Activated T-cell treated with anti-CD3 and anti-CD28 coated beads, Interleukin-2, amount 50 U/mL, for 72 hours (primary cell): Measurements from ENCODE around the gene C2orf76. TPM values are rescaled to one million over a fixed set of nuclear protein-coding genes. Genes with fewer than 3 reads are reported as not detected.
A peak's percentile ranks its signal among the peaks of the same experiment; 100 is the strongest.
"Not testable (repeated sequence)": the region's sequence is repeated elsewhere in the genome, so short reads cannot be mapped to it uniquely, and the experiment has no call there.

Source experiments
- ATAC-seq, 2 donors: fragments of 150-1000 bp; cut with Tn5 transposase; replicated peaks in 1 of 2; 2 replicates each; pipeline ENCODE4 v1.10.0; 2021; ENCODE audit warnings: moderate library complexity in 2 of 2, mild to moderate bottlenecking in 1 of 2
- DNase-seq, 2 donors: peaks; one replicate each; pipeline ENCODE4 v3.0.0; 2021 to 2022; ENCODE audit warnings: mixed read lengths in 1 of 2
- H3K27ac Mint-ChIP-seq: one replicate; pipeline ENCODE4 v1.8.0; 2022; ENCODE audit warnings: mild to moderate bottlenecking, moderate library complexity, mixed read lengths
- H3K27me3 Mint-ChIP-seq: one replicate; pipeline ENCODE4 v1.8.0; 2022; ENCODE audit warnings: low read depth, mixed read lengths
- H3K36me3 Mint-ChIP-seq, 2 donors: one replicate each; pipeline ENCODE4 v1.8.0; 2022; ENCODE audit warnings: mixed read lengths in 2 of 2, mild to moderate bottlenecking in 1 of 2; ENCODE audit not compliant: insufficient read depth in 2 of 2
- H3K4me1 Mint-ChIP-seq: one replicate; pipeline ENCODE4 v1.8.0; 2022; ENCODE audit warnings: low read depth, mixed read lengths
- H3K4me3 Mint-ChIP-seq, 2 donors: one replicate each; pipeline ENCODE4 v1.8.0; 2022; ENCODE audit warnings: mild to moderate bottlenecking in 2 of 2, mixed read lengths in 2 of 2, moderate library complexity in 2 of 2
- H3K9me3 Mint-ChIP-seq, 2 donors: one replicate each; pipeline ENCODE4 v1.8.0; 2022; ENCODE audit warnings: mixed read lengths in 2 of 2
- total RNA-seq, 2 donors: library from RNA; stranded (reverse); gene quantifications; one replicate each; pipeline ENCODE4 v1.2.3, GENCODE V29; 2022

The C2orf76 gene
- total RNA-seq, 2 donors from 2014 or later: 13.1 to 15.3 TPM

DNA sequence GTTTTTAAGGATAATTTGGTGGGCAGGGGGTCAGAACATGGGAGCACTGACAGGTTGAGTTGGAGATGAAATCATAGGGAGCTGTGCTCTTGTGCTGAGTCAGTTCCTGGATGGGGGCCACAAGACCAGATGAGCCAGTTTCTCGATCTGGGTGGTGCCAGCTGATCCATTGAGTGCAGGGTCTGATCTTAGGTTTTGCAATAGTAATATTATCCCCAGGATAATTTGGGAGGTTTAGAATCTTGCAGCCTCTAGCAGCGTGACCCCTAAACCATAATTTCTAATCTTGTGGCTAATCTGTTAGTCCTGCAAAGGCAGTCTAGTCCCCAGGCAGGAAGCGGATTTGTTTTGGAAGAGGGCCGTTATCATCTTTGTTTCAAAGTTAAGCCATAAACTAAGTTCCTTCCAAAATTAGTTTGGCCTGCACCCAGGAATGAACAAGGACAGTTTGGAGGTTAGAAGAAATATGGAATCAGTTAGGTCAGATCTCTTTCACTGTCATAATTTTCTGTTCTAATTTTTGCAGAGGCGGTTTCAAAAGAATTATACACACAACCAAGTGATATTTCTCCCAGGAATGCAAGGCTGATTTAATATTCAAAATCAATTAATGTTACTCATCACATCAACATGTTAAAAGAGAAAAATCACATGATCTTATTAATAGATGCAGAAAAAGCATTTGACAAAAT is 23.1 kb upstream of the C2orf76 start:
- no peak overlapping the region for H3K27ac Mint-ChIP-seq
- H3K36me3 Mint-ChIP-seq: no peaks in the 10 kb centered on the region
- no peak for DNase-seq
- no peak overlapping the region for H3K4me3 Mint-ChIP-seq
- ATAC-seq: no peak
- H3K27me3 Mint-ChIP-seq: peaks cover 7% of the 10 kb centered on the region
- no peaks in the 10 kb centered on the region for H3K9me3 Mint-ChIP-seq
- H3K4me1 Mint-ChIP-seq: peaks cover 17% of the 10 kb centered on the region

DNA sequence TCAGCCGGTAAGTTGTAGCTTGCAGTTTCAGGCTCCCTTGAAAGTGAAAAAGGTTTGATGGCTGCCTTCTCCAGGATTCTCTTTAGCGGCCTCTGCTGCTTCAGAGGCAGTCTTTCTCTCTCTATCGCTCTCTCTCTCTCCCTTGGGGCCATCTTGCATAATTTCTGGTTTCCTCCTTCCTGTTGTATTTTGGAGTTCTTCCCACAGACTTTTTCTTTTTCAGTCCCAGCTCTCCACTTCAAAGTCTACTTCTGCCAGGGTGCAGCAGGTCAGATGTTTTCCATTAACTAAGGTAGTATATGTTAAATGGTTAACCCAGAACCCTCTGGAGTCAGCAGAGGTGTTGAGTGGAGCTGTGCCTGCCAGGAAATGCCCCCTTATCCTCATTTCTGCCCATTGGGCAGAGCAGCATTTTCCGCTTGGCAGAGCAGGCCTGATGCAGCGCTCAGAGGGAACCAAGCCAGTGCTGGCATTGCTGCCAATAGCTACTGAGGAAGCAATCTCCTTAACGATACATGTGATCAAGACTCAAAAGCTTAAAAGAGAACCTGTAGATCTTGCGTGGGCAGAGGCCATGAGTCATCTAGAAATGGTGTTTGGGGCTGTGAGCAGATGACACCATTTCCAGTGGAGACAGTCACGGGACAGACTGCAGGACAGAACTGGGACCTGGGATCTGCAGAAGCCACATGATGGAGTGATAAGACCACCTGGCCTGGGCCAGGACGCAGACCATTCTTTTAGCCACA is 20.9 kb upstream of the C2orf76 start:
- H3K27me3 Mint-ChIP-seq: peaks cover 18% of the 10 kb centered on the region
- no peaks in the 10 kb centered on the region for H3K36me3 Mint-ChIP-seq
- peak overlapping the region; percentile 8 to 45 for H3K4me3 Mint-ChIP-seq
- ATAC-seq: peak; percentile 72 to 86
- H3K27ac Mint-ChIP-seq: no peak overlapping the region
- peak; percentile 31 to 42 for DNase-seq
- H3K4me1 Mint-ChIP-seq: peaks cover 17% of the 10 kb centered on the region
- H3K9me3 Mint-ChIP-seq: no peaks in the 10 kb centered on the region

- Mint-ChIP-seq H3K36me3 (no peaks in the 10 kb centered on the region), H3K27me3 (peaks cover 18% of the 10 kb centered on the region), H3K27ac (no peak overlapping the region), H3K9me3 (no peaks in the 10 kb centered on the region), H3K4me1 (peaks cover 17% of the 10 kb centered on the region), H3K4me3 (no peak overlapping the region)
- no peak for DNase-seq
- no peak for ATAC-seq
Observed at GRCh38 chr2:119385466-119385865, 18.8 kb upstream of the C2orf76 start.

DNA sequence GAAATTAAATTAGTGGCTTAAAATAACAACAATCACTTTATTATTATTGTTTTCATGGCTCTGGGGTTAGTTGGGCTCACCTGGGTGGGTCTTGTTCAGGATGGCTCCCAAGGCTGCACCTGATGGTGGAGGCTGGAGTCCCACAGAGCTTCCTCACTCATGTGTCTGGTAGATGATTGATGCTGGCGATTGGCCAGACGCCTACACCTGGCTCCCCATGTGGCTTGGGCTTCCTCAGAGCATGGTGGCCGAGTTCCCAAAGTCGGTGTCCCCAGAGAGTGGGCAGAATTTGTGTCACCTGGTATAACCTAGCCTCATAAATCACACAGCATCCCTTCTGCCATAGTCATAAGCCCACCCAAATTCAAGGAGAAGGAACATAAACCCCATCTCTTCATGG is 18.3 kb upstream of the C2orf76 start:
- Mint-ChIP-seq H3K27me3 (peaks cover 18% of the 10 kb centered on the region), H3K4me1 (peaks cover 17% of the 10 kb centered on the region), H3K36me3 (no peaks in the 10 kb centered on the region), H3K4me3 (no peak overlapping the region), H3K27ac (no peak overlapping the region), H3K9me3 (no peaks in the 10 kb centered on the region)
- DNase-seq: no peak
- no peak for ATAC-seq

GRCh38 chr2:119383410-119384140 is 16.9 kb upstream of the C2orf76 start:
- peaks cover 10% of the 10 kb centered on the region for H3K4me1 Mint-ChIP-seq
- no peak for DNase-seq
- H3K27ac Mint-ChIP-seq: no peak overlapping the region
- no peak overlapping the region for H3K4me3 Mint-ChIP-seq
- ATAC-seq: no peak
- peaks cover 18% of the 10 kb centered on the region for H3K27me3 Mint-ChIP-seq
- H3K9me3 Mint-ChIP-seq: no peaks in the 10 kb centered on the region
- H3K36me3 Mint-ChIP-seq: no peaks in the 10 kb centered on the region

- DNase-seq: no peak
- Mint-ChIP-seq H3K27me3 (no peaks in the 10 kb centered on the region), H3K4me1 (peaks cover 6% of the 10 kb centered on the region), H3K9me3 (no peaks in the 10 kb centered on the region), H3K27ac (no peak overlapping the region), H3K4me3 (no peak overlapping the region), H3K36me3 (peaks cover 5 to 11% of the 10 kb centered on the region in 2 donors)
- no peak for ATAC-seq
Observed at GRCh38 chr2:119378566-119378965, 11.9 kb upstream of the C2orf76 start.

- peaks cover 8 to 16% of the 10 kb centered on the region in 2 donors for H3K36me3 Mint-ChIP-seq
- H3K9me3 Mint-ChIP-seq: no peaks in the 10 kb centered on the region
- DNase-seq: no peak
- H3K27ac Mint-ChIP-seq: no peak overlapping the region
- H3K27me3 Mint-ChIP-seq: no peaks in the 10 kb centered on the region
- H3K4me3 Mint-ChIP-seq: no peak overlapping the region
- no peak for ATAC-seq
- H3K4me1 Mint-ChIP-seq: peaks cover 6% of the 10 kb centered on the region
Observed at GRCh38 chr2:119377993-119378345, 11.3 kb upstream of the C2orf76 start.

DNA sequence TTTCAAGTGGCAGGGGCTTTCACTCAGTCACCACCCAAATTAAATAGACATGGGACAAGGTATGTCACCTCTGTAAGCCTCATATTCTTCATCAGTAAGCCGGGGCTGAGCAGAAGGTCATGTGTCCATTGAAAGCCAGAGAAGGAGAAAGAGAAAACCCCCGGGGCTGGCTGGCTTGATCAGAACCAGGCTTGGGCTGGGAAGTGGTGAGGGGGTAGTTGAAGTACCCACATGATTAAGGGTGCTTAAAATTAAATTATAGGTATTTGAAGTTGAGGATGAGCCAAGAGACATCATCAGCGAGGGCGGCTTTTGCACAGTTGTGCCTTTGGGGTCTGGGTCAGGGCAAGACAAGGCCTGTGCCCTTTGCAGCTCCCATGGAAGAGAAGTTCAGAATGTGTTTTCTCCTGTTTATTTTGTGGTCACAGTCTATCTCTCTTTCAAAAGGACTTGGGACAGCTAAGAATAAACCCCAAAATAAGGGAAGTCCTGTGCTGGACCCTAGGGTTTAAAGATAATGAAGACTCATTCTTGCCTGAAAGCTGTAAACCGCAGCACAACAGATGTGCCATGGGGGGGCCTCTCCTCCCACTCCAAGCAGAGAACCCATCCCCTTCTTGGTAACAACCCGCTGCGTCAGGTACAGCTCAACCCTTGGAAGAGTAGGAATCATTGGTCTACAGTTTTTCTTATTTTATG is 10.8 kb upstream of the C2orf76 start:
- no peak overlapping the region for H3K4me3 Mint-ChIP-seq
- peaks cover 14 to 21% of the 10 kb centered on the region in 2 donors for H3K36me3 Mint-ChIP-seq
- peaks cover 6% of the 10 kb centered on the region for H3K4me1 Mint-ChIP-seq
- no peaks in the 10 kb centered on the region for H3K9me3 Mint-ChIP-seq
- no peak for DNase-seq
- no peaks in the 10 kb centered on the region for H3K27me3 Mint-ChIP-seq
- H3K27ac Mint-ChIP-seq: no peak overlapping the region
- peak in 1 of 2 donors; percentile 13 for ATAC-seq

- ATAC-seq: no peak
- no peaks in the 10 kb centered on the region for H3K27me3 Mint-ChIP-seq
- peaks cover 16 to 26% of the 10 kb centered on the region in 2 donors for H3K36me3 Mint-ChIP-seq
- H3K4me1 Mint-ChIP-seq: peaks cover 6% of the 10 kb centered on the region
- no peak for DNase-seq
- no peak overlapping the region for H3K4me3 Mint-ChIP-seq
- no peak overlapping the region for H3K27ac Mint-ChIP-seq
- H3K9me3 Mint-ChIP-seq: no peaks in the 10 kb centered on the region
Observed at GRCh38 chr2:119376810-119377209, 10.2 kb upstream of the C2orf76 start.

GRCh38 chr2:119376406-119376805 is 9.8 kb upstream of the C2orf76 start:
- H3K36me3 Mint-ChIP-seq: peaks cover 18 to 28% of the 10 kb centered on the region in 2 donors
- not testable (repeated sequence) for H3K4me3 Mint-ChIP-seq, H3K9me3 Mint-ChIP-seq, H3K27me3 Mint-ChIP-seq, H3K4me1 Mint-ChIP-seq, DNase-seq, H3K27ac Mint-ChIP-seq, ATAC-seq

DNA sequence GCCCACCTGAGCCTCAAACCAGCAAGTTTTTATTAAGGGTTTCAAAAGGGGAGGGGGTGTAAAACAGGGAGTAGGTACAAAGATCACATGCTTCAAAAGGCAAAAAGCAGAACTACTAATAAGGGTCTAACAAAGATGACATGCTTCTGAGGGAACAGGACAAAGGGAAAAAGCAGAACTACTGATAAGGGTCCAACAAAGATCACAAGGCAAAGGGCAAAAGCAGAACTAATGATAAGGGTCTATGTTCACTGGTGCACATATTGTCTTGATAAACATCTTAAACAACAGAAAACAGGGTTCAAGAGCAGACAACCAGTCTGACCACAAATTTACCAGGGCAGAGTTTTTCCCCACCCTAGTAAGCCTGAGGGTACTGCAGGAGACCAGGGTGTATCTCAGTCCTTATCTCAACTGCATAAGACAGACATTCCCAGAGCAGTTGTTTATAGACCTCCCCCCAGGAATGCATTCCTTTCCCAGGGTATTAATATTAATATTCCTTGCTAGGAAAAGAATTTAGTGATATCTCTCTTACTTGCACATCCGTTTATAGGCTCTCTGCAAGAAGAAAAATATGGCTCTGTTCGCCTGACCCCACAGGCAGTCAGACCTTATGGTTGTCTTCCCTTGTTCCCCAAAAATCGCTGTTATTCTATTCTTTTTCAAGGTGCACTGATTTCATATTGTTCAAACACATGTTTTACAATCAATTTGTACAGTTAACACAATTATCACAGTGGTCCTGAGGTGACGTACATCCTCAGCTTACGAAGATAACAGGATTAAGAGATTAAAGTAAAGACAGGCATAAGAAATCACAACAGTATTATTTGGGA is 7.5 kb upstream of the C2orf76 start:
- not testable (repeated sequence) for H3K27me3 Mint-ChIP-seq, ATAC-seq, H3K9me3 Mint-ChIP-seq, H3K4me3 Mint-ChIP-seq, DNase-seq, H3K4me1 Mint-ChIP-seq, H3K27ac Mint-ChIP-seq
- H3K36me3 Mint-ChIP-seq: peaks cover 27 to 42% of the 10 kb centered on the region in 2 donors
